ENCODE measurements around the gene PCED1B. TPM values are rescaled to one million over a fixed set of nuclear protein-coding genes. Genes with fewer than 3 reads are reported as not detected.

PCED1B gene
- total RNA-seq, 4 donors from 2014 or later: 1.0 to 1.5 (median 1.2) TPM

GRCh38 chr12:47225356-47225755 is 145.9 kb downstream of the PCED1B start:
- no peaks in the 10 kb centered on the region for H3K27me3 ChIP-seq
- no peak overlapping the region for H3K27ac ChIP-seq
- no peaks in the 10 kb centered on the region for H3K9me3 ChIP-seq
- H3K4me1 ChIP-seq: peaks cover 0 to 9% of the 10 kb centered on the region in 2 donors
- DNase-seq: no peak
- no peaks in the 10 kb centered on the region for H3K36me3 ChIP-seq
- intact Hi-C loops (cut with DNase I): no loop called here
- H3K4me3 ChIP-seq (replicated peaks in 1 of 3): no peak overlapping the region
- TF ChIP-seq POLR2A (IDR thresholded peaks at IDR 0.05) (no peak), CTCF (IDR thresholded peaks at IDR 0.05) (no peak)
- 88 to 90% methylated on average over 2 of the region's 2 CpGs for WGBS, 2 donors

DNA sequence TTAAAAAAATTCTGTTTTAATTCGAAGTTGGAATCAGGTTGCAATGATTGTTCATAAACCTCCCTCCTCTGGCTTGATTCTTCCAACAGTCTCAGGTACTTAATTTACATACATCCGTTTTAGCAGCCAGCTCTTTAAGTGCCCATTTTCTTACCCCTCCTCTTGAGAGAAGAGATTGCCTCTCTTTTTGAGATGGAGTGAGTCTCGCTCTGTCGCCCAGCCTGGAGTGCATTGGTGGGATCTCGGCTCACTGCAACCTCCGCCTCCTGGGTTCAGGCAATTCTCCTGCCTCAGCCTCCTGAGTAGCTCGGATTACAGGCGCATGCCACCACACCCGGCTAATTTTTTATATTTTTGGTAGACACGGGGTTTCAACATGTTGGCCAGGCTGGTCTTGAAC is 146.8 kb downstream of the PCED1B start:
- Histone ChIP-seq H3K4me3 (replicated peaks in 1 of 3) (no peak overlapping the region), H3K27me3 (no peaks in the 10 kb centered on the region), H3K4me1 (peaks cover 0 to 9% of the 10 kb centered on the region in 2 donors), H3K36me3 (no peaks in the 10 kb centered on the region), H3K27ac (no peak overlapping the region), H3K9me3 (no peaks in the 10 kb centered on the region)
- no peak for TF ChIP-seq CTCF (IDR thresholded peaks at IDR 0.05)
- no peak for TF ChIP-seq POLR2A (IDR thresholded peaks at IDR 0.05)
- 82 to 84% methylated on average over 10 of the region's 10 CpGs for WGBS, 2 donors
- DNase-seq: no peak
- intact Hi-C loops (cut with DNase I): no loop called here

- no peak for DNase-seq
- Histone ChIP-seq H3K4me3 (replicated peaks in 1 of 3) (no peak overlapping the region), H3K27me3 (no peaks in the 10 kb centered on the region), H3K27ac (no peak overlapping the region), H3K9me3 (no peaks in the 10 kb centered on the region), H3K36me3 (no peaks in the 10 kb centered on the region), H3K4me1 (no peaks in the 10 kb centered on the region)
- WGBS, 2 donors: 92 to 95% methylated on average over 4 of the region's 4 CpGs
- intact Hi-C loops (cut with DNase I): no loop called here
- no peak for TF ChIP-seq POLR2A (IDR thresholded peaks at IDR 0.05)
Measured at GRCh38 chr12:47228802-47229201, 149.4 kb downstream of the PCED1B start.

GRCh38 chr12:47231456-47231855 is 152.0 kb downstream of the PCED1B start:
- no peak overlapping the region for H3K27ac ChIP-seq
- WGBS, 2 donors: 77 to 82% methylated on average over 7 of the region's 7 CpGs

GRCh38 chr12:47234576-47235141 is 155.2 kb downstream of the PCED1B start:
- Histone ChIP-seq H3K4me3 (replicated peaks in 1 of 3) (no peak overlapping the region), H3K27ac (no peak overlapping the region), H3K9me3 (no peaks in the 10 kb centered on the region), H3K27me3 (no peaks in the 10 kb centered on the region), H3K36me3 (no peaks in the 10 kb centered on the region), H3K4me1 (no peaks in the 10 kb centered on the region)
- no peak for DNase-seq
- 94 to 96% methylated on average over 13 to 14 of the region's 14 CpGs for WGBS, 2 donors
- intact Hi-C loops (cut with DNase I): no loop called here
- TF ChIP-seq POLR2A (IDR thresholded peaks at IDR 0.05) (no peak), CTCF (IDR thresholded peaks at IDR 0.05) (no peak)

More at GRCh38 chr12:47231456-47231855, 152.0 kb downstream of the PCED1B start:
- intact Hi-C loops (cut with DNase I): no loop called here
- no peak overlapping the region for H3K4me3 ChIP-seq (replicated peaks in 1 of 3)
- TF ChIP-seq POLR2A (IDR thresholded peaks at IDR 0.05) (no peak), CTCF (IDR thresholded peaks at IDR 0.05) (no peak)
- no peak for DNase-seq
- no peaks in the 10 kb centered on the region for H3K4me1 ChIP-seq
- H3K36me3 ChIP-seq: no peaks in the 10 kb centered on the region
- H3K9me3 ChIP-seq: no peaks in the 10 kb centered on the region
- H3K27me3 ChIP-seq: no peaks in the 10 kb centered on the region
